Epidermal melanocyte (primary cell): ENCODE measurements around the gene IGSF8.

ENCODE experiments used
- DNase-seq: peaks from one replicate; pipeline ENCODE4 v3.0.0; 2011; ENCODE audit warnings: low spot score; ENCODE audit not compliant: insufficient read length

Gene IGSF8

DNA sequence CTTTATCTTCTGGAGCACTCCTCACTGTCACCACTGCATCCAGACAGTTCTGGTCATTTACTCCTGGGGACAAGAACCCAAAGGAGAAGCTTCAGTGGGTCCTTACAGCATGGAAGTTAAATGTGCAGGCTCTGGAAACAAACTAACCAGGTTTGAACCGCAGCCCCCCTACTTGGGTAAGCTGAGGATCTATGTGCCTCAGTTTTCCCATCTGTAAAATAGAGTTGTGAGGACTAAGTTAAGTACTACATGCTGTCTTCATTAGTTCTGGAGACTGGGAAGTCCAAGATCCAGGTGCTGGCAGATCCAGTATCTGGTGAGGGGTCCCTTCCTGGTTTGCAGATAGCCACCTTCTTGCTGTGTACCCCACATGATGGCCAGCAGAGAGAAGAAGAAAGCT, 9.1 kb upstream of the IGSF8 start:
- no peak for DNase-seq

- DNase-seq: no peak
Measured at GRCh38 chr1:160105155-160105554, 6.7 kb upstream of the IGSF8 start.

- no peak for DNase-seq
Measured at GRCh38 chr1:160104486-160104885, 6.1 kb upstream of the IGSF8 start.

DNA sequence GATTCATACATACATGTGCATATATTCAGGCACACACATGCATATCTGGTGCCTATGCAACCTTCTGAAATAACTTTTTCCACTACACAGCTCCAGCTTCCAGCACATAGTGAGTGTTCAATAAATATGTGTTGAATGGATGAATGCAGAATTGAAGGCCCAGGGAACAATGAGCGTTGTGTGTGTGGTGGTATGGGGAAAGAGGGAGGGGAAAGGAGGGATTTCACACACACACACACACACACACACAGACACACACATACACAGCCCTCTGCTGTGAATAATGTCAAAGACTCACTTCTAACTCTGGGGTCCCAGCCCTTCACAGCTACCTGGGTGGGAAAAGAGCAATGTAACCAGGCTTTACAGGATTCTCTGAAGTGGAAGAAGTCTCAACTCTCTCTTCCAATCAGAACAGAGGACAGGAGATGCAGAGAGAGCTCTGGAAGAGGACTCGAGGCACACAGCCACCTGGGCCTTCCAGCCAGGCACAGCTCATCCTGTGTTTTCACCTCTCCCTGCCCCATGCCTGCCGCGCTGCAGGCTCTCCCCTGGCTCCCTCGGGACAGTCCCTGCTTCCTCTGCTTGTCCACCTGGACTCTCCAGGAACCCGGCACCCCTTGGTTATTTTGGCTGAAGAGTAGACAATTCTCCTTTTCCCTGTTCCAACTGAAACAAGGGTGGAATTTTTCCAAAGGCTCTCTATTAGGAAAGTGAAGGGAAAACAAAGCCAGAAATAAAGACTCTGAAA, 5.4 kb upstream of the IGSF8 start:
- DNase-seq: no peak

DNA sequence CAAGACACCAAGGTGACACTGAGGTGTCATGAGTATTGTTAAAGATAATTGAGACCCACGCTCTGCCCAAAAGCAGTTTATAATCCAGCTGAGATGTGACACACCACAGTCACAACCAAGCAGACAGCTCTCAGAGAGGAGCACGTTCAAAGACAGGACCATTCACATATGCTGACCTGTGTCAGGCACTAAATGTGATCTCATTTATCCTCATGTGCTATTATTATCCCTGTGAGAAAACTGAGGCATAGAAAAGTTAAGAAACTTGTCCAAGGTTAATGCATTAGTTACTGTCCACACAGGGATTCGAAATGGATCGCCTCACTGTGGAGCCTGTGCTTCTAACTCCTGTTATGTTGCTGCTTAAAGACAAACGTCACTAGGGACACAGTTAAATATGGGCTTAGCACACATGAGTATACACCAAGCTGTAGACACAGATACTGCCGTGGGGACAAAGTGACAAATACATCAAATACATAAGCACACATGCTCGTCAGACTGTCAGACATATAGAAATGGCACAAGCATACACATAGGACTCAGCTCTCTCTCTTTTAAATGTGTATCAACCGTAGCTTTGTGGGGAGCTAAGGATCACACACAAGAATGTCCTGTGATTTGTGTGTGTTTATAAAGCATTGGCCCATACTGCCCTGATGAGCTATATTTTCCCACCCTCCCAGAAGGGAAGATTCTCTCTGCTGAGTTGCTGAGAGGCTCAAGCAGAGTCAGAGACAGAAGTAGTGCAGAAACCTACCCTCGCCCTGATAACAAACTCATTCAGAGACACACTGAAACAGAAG, 3.5 kb upstream of the IGSF8 start:
- DNase-seq: no peak

- peak; percentile 90 for DNase-seq
Measured at GRCh38 chr1:160101037-160101716, 2.8 kb upstream of the IGSF8 start.

GRCh38 chr1:160099716-160100375, 1.4 kb upstream of the IGSF8 start:
- no peak for DNase-seq

GRCh38 chr1:160098852-160099561, 588 bp upstream of the IGSF8 start:
- peak; percentile 92 for DNase-seq

DNA sequence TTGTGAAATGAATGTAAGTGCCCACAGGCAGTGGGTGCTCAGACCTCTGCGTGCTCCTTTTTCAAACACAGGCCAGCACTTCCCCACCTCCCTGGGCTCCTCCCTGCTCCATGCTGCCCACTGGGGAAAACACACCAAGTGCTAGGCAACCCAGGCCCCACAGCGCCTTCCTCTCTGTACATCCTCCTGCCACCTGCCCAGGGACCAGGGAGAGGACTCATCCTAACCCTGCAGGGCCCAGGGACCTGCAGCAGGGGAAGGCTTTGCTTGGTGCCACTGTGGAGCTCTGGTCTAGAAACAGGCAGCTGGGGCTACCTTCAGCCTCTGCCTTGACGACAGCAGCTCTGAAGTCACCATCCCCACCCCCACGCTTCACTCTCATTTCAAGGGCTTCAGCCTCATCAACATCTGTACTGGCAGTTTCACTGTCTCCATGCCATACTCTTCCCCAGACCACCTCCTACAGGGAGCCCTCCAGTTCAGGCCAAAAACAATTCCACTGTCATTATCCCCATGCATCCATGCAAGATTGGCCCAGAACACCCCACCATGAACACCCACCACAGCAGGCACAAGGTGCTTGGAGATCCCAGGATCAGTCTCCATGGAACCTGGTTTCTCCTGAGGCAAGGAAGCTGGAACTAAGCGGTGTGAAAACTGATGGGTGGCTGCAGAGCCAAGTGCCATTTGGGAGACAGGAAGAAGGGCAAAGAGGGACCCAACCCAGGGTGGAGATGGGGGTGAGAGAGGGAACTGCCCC, 1.1 kb downstream of the IGSF8 start:
- no peak for DNase-seq

- DNase-seq: no peak
Measured at GRCh38 chr1:160096274-160097116, 1.9 kb downstream of the IGSF8 start.

GRCh38 chr1:160095382-160096105, 2.9 kb downstream of the IGSF8 start:
- DNase-seq: no peak

- no peak for DNase-seq
Measured at GRCh38 chr1:160094806-160095205, 3.6 kb downstream of the IGSF8 start.

DNA sequence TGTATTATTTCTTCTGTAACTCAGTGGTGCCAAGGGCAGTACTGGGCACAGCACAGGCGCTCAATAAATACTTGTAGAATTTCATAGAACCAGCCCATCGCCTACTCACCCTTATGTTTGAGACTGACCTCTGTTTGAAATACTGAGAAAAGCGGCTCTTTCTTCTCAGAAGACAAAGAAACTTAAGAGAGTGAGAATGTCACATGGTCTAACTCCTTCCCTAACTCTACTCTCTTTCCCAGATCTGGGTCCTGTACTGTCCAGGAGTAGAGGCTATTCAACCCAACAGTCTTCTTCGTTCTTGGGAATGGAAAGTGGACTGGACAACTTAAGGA, 4.2 kb downstream of the IGSF8 start:
- DNase-seq: no peak

DNA sequence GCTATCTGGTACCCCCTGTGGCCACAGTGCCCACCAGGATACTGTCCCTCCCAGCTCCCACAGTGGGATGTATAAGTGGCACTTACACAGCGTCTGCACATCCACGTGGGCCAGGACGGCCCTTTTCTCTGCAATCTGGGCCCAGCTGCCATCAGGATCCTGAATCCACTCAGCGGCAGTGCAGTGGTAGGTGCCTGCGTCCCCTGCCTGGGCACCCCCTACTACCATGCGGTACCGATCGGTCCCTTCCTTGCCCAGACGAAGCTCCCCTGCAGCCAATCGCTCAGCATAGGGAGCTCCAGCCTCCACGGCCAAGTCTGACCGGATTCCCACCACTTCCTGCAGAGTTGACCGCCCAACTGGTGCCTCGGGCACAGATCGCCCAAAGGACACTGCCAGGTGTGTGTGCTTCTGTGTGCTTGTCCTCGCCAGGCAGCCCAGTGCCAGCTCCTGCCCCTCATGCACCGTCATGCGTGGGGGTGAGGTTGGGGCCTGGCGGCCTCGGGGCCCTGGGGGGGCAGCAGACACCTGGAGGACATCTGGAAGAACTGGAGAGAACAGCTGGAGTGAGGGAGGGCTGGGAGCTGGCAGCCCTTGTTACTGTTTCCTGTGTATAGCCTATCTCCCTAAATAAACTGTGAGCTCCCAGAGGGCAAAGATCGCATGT, 4.7 kb downstream of the IGSF8 start:
- no peak for DNase-seq

- DNase-seq: no peak
Measured at GRCh38 chr1:160093069-160093395, 5.4 kb downstream of the IGSF8 start.

GRCh38 chr1:160092366-160093068, 5.9 kb downstream of the IGSF8 start:
- no peak for DNase-seq

GRCh38 chr1:160091666-160092223, 6.7 kb downstream of the IGSF8 start:
- no peak for DNase-seq

GRCh38 chr1:160090760-160091159, 7.7 kb downstream of the IGSF8 start:
- peak; percentile 82 for DNase-seq
